ENCODE data around the gene OR10H4.
"Not testable (repeated sequence)": the region's sequence is repeated elsewhere in the genome, so short reads cannot be mapped to it uniquely, and the experiment has no call there.

Gene OR10H4

GRCh38 chr19:15944401-15944800 lies 4.4 kb upstream of the OR10H4 start:
- Histone ChIP-seq H3K4me1 (ENCODE audit: control insufficient read depth, insufficient read depth, low read length) (no peaks in the 10 kb centered on the region), H3K9ac (ENCODE audit: low read length) (no peak overlapping the region), H3K27me3 (replicated peaks; ENCODE audit: control insufficient read depth, insufficient read depth, low read length) (no peaks in the 10 kb centered on the region), H3K9me3 (ENCODE audit: control insufficient read depth, low read length) (peaks cover 23% of the 10 kb centered on the region), H3K36me3 (ENCODE audit: control insufficient read depth, insufficient read depth, low read length, severe bottlenecking) (no peaks in the 10 kb centered on the region), H3K4me3 (ENCODE audit: low read length) (no peak overlapping the region)
- no peak for DNase-seq (ENCODE audit: low read depth)

GRCh38 chr19:15945301-15945700 lies 3.5 kb upstream of the OR10H4 start:
- Histone ChIP-seq H3K27me3 (replicated peaks; ENCODE audit: control insufficient read depth, insufficient read depth, low read length) (no peaks in the 10 kb centered on the region), H3K9ac (ENCODE audit: low read length) (no peak overlapping the region), H3K4me3 (ENCODE audit: low read length) (no peak overlapping the region), H3K36me3 (ENCODE audit: control insufficient read depth, insufficient read depth, low read length, severe bottlenecking) (no peaks in the 10 kb centered on the region), H3K4me1 (ENCODE audit: control insufficient read depth, insufficient read depth, low read length) (no peaks in the 10 kb centered on the region), H3K9me3 (ENCODE audit: control insufficient read depth, low read length) (peaks cover 24% of the 10 kb centered on the region)
- DNase-seq (ENCODE audit: low read depth) = no peak

GRCh38 chr19:15954820-15955219 lies 6.0 kb downstream of the OR10H4 start:
- H3K9me3 ChIP-seq (ENCODE audit: control insufficient read depth, low read length) = no peaks in the 10 kb centered on the region
- no peak for DNase-seq (ENCODE audit: low read depth)
- no peak overlapping the region for H3K9ac ChIP-seq (ENCODE audit: low read length)
- no peaks in the 10 kb centered on the region for H3K36me3 ChIP-seq (ENCODE audit: control insufficient read depth, insufficient read depth, low read length, severe bottlenecking)
- H3K4me1 ChIP-seq (ENCODE audit: control insufficient read depth, insufficient read depth, low read length) = no peaks in the 10 kb centered on the region
- H3K27me3 ChIP-seq (replicated peaks; ENCODE audit: control insufficient read depth, insufficient read depth, low read length) = peaks cover 2% of the 10 kb centered on the region
- no peak overlapping the region for H3K4me3 ChIP-seq (ENCODE audit: low read length)

GRCh38 chr19:15962319-15962718 lies 13.5 kb downstream of the OR10H4 start:
- Histone ChIP-seq H3K9me3 (ENCODE audit: control insufficient read depth, low read length) (peaks cover 13% of the 10 kb centered on the region), H3K27me3 (replicated peaks; ENCODE audit: control insufficient read depth, insufficient read depth, low read length) (peaks cover 2% of the 10 kb centered on the region), H3K9ac (ENCODE audit: low read length) (no peak overlapping the region), H3K4me1 (ENCODE audit: control insufficient read depth, insufficient read depth, low read length) (no peaks in the 10 kb centered on the region), H3K4me3 (ENCODE audit: low read length) (no peak overlapping the region), H3K36me3 (ENCODE audit: control insufficient read depth, insufficient read depth, low read length, severe bottlenecking) (no peaks in the 10 kb centered on the region)
- DNase-seq (ENCODE audit: low read depth) = no peak

- H3K9me3 ChIP-seq (ENCODE audit: control insufficient read depth, low read length) = peaks cover 13% of the 10 kb centered on the region
- DNase-seq (ENCODE audit: low read depth) = no peak
Measured at GRCh38 chr19:15964231-15964630, 15.4 kb downstream of the OR10H4 start.

GRCh38 chr19:15971224-15971780 lies 22.5 kb downstream of the OR10H4 start:
- Histone ChIP-seq H3K9ac (ENCODE audit: low read length) (no peak overlapping the region), H3K36me3 (ENCODE audit: control insufficient read depth, insufficient read depth, low read length, severe bottlenecking) (no peaks in the 10 kb centered on the region), H3K27me3 (replicated peaks; ENCODE audit: control insufficient read depth, insufficient read depth, low read length) (peaks cover 11% of the 10 kb centered on the region), H3K9me3 (ENCODE audit: control insufficient read depth, low read length) (peaks cover 3% of the 10 kb centered on the region), H3K4me3 (ENCODE audit: low read length) (no peak overlapping the region), H3K4me1 (ENCODE audit: control insufficient read depth, insufficient read depth, low read length) (no peaks in the 10 kb centered on the region)
- no peak for DNase-seq (ENCODE audit: low read depth)

More at GRCh38 chr19:15964231-15964630, 15.4 kb downstream of the OR10H4 start:
- Histone ChIP-seq H3K27me3 (replicated peaks; ENCODE audit: control insufficient read depth, insufficient read depth, low read length) (no peaks in the 10 kb centered on the region), H3K4me3 (ENCODE audit: low read length) (no peak overlapping the region), H3K9ac (ENCODE audit: low read length) (no peak overlapping the region), H3K4me1 (ENCODE audit: control insufficient read depth, insufficient read depth, low read length) (no peaks in the 10 kb centered on the region), H3K36me3 (ENCODE audit: control insufficient read depth, insufficient read depth, low read length, severe bottlenecking) (no peaks in the 10 kb centered on the region)

GRCh38 chr19:15972043-15972442 lies 23.2 kb downstream of the OR10H4 start:
- H3K4me3 ChIP-seq (ENCODE audit: low read length); DNase-seq (ENCODE audit: low read depth); H3K9ac ChIP-seq (ENCODE audit: low read length); H3K36me3 ChIP-seq (ENCODE audit: control insufficient read depth, insufficient read depth, low read length, severe bottlenecking); H3K9me3 ChIP-seq (ENCODE audit: control insufficient read depth, low read length); H3K4me1 ChIP-seq (ENCODE audit: control insufficient read depth, insufficient read depth, low read length): not testable (repeated sequence)
- H3K27me3 ChIP-seq (replicated peaks; ENCODE audit: control insufficient read depth, insufficient read depth, low read length) = peaks cover 11% of the 10 kb centered on the region

GRCh38 chr19:15974856-15975255 lies 26.0 kb downstream of the OR10H4 start:
- H3K9me3 ChIP-seq (ENCODE audit: control insufficient read depth, low read length) = peaks cover 7% of the 10 kb centered on the region
- H3K4me1 ChIP-seq (ENCODE audit: control insufficient read depth, insufficient read depth, low read length) = no peaks in the 10 kb centered on the region
- peaks cover 22% of the 10 kb centered on the region for H3K27me3 ChIP-seq (replicated peaks; ENCODE audit: control insufficient read depth, insufficient read depth, low read length)
- no peak overlapping the region for H3K9ac ChIP-seq (ENCODE audit: low read length)
- H3K36me3 ChIP-seq (ENCODE audit: control insufficient read depth, insufficient read depth, low read length, severe bottlenecking) = no peaks in the 10 kb centered on the region
- H3K4me3 ChIP-seq (ENCODE audit: low read length) = no peak overlapping the region
- no peak for DNase-seq (ENCODE audit: low read depth)

- H3K36me3 ChIP-seq (ENCODE audit: control insufficient read depth, insufficient read depth, low read length, severe bottlenecking) = no peaks in the 10 kb centered on the region
- no peak overlapping the region for H3K9ac ChIP-seq (ENCODE audit: low read length)
- no peak for DNase-seq (ENCODE audit: low read depth)
- no peaks in the 10 kb centered on the region for H3K4me1 ChIP-seq (ENCODE audit: control insufficient read depth, insufficient read depth, low read length)
- peaks cover 22% of the 10 kb centered on the region for H3K27me3 ChIP-seq (replicated peaks; ENCODE audit: control insufficient read depth, insufficient read depth, low read length)
- peaks cover 11% of the 10 kb centered on the region for H3K9me3 ChIP-seq (ENCODE audit: control insufficient read depth, low read length)
- no peak overlapping the region for H3K4me3 ChIP-seq (ENCODE audit: low read length)
Measured at GRCh38 chr19:15976836-15977689, 28.3 kb downstream of the OR10H4 start.

- H3K9me3 ChIP-seq (ENCODE audit: control insufficient read depth, low read length) = peaks cover 16% of the 10 kb centered on the region
- peaks cover 22% of the 10 kb centered on the region for H3K27me3 ChIP-seq (replicated peaks; ENCODE audit: control insufficient read depth, insufficient read depth, low read length)
- no peak overlapping the region for H3K4me3 ChIP-seq (ENCODE audit: low read length)
- H3K9ac ChIP-seq (ENCODE audit: low read length) = no peak overlapping the region
- no peaks in the 10 kb centered on the region for H3K36me3 ChIP-seq (ENCODE audit: control insufficient read depth, insufficient read depth, low read length, severe bottlenecking)
- DNase-seq (ENCODE audit: low read depth) = no peak
- H3K4me1 ChIP-seq (ENCODE audit: control insufficient read depth, insufficient read depth, low read length) = no peaks in the 10 kb centered on the region
Measured at GRCh38 chr19:15977690-15978089, 28.9 kb downstream of the OR10H4 start.

- Histone ChIP-seq H3K9ac (ENCODE audit: low read length) (no peak overlapping the region), H3K27me3 (replicated peaks; ENCODE audit: control insufficient read depth, insufficient read depth, low read length) (peaks cover 18% of the 10 kb centered on the region), H3K9me3 (ENCODE audit: control insufficient read depth, low read length) (peaks cover 22% of the 10 kb centered on the region), H3K36me3 (ENCODE audit: control insufficient read depth, insufficient read depth, low read length, severe bottlenecking) (no peaks in the 10 kb centered on the region), H3K4me1 (ENCODE audit: control insufficient read depth, insufficient read depth, low read length) (no peaks in the 10 kb centered on the region), H3K4me3 (ENCODE audit: low read length) (no peak overlapping the region)
- no peak for DNase-seq (ENCODE audit: low read depth)
Measured at GRCh38 chr19:15979293-15979692, 30.5 kb downstream of the OR10H4 start.
